DMS79 (cell line): ENCODE measurements around the gene DBP.
"Not testable (repeated sequence)": the region's sequence is repeated elsewhere in the genome, so short reads cannot be mapped to it uniquely, and the experiment has no call there.

Source experiments
- DNase-seq: peaks from one replicate; lab custom pipeline; 2025; lab: John Stamatoyannopoulos, UW

The DBP gene

DNA sequence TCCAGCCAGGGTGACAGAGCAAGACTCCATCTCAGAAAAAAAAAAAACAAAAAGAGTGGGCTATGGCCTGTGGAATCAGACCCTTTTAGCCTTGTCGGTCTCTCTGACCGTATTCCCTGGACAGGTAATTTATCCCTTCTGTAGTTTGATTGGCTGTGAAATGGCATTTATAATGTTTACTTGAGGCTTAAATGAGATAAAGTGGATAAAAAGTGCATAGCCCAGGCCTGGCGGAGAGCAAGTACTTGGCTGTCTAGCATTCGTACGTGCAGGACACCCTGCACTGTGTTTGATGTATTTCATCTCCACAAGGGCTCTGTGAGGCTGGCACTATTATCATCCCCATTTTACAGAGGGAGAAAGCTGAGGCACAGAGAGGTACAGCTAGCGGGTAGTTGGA, 28.6 kb upstream of the DBP start:
- no peak for DNase-seq

DNA sequence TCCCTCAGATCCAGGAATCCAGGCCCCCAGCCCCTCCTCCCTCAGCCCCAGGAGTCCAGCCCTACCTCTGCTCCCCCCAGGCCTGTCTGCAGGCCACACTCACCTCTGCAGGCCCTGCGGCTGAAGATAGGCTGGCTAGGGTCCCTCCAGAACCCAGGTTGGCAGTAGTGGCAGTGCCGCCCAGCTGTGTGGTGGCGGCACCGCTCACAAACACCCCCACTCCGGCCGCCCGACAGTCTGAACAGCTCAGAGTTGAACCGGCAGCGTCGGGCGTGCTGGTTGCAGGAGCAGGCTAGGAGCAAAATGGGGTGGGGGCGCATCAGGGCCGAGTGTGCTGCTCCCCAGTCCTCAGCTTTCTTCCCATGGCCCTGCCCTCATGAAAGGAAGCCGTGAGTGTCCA, 27.3 kb upstream of the DBP start:
- no peak for DNase-seq

DNA sequence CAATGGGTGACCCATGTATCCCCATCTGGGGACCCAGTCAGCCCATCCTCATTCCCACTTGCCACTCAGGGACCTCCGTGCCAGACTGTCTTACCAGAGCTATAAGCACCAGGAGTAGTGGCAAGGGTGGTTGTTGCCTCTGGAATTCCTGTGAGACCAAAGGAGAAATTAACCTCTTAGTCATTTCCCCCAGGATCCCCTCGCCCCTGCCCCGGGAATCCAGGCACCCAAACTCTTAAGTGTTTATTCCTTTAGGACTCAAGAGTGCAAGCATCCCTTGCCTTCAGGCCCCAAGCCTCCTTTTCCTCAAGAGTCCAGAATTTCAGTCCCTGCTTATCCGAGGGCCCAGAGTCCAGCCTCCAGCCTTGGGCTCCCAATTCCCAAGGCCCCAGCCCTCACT, 26.5 kb upstream of the DBP start:
- DNase-seq, result no peak

DNA sequence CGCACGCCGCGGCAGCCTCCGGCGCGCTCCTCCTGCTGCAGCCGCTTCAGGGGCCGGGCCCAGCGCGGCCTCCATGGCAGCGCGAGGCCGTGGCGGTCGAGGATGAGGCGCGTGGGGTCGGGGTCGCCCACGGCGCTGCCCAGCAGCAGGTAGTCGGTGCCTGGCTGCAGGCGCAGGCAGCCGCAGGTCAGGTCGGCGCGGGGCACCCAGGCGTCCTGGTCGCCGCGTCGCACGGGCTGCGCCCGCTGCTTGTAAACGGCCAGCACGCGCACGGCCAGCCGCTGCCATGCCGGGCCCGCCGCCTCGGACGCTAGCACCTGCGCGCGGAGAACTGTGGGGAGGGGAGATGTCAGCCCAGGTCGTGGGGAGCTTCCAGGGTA, 24.5 kb upstream of the DBP start:
- DNase-seq, result no peak

DNA sequence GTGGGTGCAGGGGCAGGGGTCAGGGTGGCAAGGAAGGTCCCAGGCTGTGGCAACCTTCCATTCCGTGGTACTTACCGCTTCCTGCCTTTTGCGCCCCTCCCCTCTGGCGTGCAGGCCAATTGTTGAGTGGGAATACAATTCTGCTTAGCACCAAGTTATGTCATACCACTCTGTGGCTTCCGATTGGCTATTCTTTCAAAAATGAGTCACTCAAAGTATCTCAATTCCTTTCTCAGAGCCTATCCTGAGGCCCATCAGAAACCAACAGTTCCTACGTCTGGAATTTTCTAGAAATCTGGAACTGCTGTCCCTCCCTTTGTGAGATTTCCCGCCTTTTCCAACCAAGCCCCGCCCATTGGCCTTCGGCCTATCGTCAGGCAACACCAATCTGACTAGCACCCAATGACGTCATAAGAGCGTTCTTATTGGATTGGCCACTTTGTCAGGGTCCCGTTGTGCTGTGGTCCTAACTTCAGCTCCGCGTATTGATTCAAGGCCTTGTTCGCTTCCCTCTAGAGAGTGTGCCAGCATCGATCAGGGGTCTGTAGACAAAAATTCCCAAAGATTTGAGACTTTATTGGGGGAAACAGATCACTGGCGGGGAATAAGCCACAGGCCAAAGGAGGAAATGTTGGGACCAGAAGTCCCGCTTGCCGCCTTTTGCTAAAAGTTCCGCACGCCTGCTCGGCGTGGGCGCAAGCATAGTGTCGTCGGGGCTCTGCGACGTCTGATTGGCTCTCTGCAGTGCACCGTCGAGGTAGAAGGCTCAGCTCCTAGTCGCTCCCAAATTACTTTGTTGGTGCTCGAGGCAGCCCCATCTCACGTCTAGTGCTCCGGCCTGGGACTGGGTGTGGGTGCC, 23.9 kb upstream of the DBP start:
- no peak for DNase-seq

DNA sequence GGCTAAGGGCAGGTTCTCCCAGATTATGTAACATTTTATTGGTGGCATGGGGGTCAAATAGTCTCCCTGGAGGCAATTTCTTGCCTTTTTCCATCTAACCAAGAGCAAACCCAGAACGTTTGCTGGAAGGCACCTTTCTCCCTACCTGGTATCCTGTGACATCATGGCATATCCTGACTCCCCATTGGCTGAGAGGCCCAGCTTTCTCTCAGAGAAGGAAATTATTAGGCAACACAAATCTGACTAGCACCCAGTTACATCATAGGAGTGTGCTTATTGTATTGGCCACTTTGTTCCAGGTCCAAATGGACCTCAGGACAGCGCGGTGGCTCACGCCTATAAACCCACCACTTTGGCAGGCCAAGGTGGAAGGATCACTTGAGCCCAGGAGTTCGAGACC, 22.6 kb upstream of the DBP start:
- DNase-seq, result no peak

DNA sequence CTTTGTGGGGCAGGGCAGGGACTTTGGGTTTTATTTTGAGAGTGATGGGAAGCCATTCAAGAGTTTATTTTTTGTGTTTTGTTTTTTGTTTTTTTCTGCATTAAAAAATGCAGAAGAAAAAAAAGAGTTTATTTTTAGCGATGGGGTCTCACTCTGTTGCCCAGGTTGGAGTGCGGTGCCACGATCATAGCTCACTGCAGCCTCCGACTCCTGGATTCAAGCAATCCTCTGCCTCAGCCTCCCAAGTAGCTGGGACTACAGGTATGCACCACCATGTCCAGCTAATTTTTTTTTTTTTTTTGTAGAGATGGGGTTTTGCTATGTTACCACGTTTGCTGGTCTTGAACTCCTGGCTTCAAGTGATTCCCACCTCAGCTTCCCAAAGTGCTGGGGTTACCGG, 21.3 kb upstream of the DBP start:
- DNase-seq, result no peak

DNA sequence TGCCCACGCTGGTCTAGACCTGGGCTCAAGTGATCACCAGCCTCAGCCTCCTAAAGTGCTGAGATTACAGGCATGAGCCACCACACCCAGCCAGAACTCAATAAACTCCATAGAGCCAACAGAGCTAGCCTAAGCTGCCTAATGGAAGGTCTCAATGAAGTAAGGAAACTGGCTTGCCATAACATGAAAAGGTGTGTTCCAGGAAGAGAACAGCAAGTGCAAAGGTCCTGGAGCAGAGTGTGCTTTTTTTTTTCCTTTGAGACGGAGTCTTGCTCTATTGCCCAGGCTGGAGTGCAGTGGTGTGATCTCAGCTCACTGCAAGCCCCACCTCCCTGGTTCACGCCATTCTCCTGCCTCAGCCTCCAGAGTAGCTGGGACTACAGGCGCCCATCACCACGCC, 20.6 kb upstream of the DBP start:
- DNase-seq, result not testable (repeated sequence)

DNA sequence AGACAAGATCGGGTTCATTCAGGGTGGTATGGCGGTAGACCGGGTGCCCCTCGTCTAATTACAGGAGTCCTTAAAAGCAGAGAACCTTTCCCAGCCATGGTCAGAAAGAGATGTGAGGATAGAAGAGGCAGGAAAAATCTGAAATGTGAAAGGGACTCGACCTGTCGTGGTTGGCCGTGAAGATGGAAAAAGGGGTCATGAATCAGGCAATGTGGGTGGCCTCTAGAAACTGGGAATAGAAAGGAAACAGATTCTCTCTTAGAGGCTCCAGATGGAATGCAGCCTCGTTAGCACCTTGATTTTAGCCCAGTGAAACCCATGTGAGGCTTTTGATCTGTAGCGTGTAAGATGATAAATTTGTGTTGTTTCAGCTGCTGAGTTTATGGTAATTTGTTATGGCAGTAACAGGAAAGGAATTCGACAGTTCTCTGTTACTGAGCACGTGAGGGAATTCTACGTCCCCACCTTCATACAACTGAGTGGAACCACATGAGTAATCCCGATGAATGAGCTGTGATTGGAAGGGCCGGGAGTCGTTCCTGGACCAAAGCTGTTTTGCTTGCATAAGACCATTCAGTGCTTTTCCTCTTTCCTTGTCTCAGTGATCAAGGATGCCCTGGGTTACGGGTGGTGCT, 19.8 kb upstream of the DBP start:
- DNase-seq, result no peak

DNA sequence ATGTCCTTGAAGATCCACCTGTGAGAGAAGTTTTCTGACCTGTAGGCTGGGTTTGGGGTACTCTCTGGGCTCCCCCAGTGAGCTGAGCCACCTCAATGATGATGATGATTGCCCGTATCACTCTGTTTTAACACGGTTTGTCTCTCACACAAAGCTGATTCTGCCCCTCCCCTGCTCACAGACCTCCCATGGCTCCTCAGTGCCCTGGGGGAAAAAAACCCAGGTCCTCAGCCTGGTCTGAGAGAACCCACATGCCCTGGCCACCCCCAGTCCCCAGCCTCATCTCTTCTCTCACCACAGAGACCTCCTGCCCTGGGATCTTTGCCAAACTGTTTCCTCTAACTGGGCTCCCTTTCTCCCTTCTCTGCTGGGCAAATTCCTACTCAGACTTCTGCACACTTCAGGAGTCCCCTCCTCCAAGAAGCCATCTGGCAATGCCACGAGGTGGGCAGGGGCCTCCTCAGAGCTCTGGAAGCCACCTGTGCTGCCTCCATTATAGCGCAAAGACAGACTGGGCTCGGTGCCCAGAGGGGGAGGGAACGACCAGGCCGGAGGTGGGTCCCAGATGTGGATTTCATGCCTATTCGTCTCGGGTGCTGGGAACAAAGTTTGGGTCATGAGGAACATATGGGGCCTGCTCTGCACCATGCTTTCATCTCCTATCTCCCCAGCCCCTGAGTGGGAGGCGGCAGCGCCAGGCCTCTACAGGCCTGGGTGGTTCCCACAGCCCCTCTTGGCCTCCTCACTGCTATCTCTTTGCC, 17.3 kb upstream of the DBP start:
- DNase-seq, result no peak

DNA sequence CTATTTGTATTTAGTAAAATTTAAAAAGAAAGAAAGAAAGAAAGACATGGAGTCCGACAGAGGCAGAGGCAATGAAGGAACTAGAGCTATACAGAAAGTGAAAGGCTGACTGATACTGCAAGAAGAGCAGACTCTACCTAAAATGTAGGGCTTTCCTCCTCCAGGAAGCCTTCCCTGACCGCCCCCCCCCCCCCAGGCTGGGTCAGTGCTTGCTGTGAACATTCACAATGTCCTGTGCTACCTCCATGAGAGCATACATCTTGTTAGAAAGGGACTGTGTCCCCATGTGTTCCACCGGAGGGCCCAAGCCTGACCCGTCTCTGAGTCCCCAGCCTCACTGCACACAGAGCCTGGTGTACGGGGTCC, 14.5 kb upstream of the DBP start:
- no peak for DNase-seq

DNA sequence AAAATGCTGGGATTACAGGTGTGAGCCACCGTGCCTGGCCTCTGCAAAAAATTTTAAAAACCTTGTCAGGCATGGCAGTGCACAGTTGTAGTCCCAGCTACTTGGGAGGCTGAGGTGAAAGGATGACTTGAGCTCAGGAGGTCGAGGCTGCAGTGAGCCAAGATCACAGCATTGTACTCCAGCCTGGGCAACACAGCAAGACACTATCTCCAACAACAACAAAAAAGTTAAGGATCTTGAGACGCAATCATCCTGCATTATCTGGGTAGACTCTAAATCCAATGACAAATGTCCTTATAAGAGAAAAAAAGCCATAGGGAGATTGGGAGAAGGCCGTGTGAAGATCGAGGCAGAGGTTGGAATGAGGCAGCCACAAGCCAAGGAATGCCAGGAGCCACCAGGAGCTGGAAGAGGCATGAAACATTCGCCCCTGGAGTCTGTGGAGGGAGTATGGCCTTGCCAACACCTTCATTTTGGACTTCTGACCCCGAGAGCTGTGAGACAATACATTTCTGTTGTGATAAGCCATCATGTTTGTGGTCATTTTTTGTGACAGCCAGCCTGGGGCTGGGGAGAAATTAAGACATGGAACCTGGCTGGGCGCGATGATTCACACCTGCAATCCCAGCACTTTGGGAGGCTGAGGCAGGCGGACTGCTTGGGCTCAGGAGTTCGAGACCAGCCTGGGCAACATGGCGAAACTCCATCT, 13.9 kb upstream of the DBP start:
- DNase-seq, result no peak

DNA sequence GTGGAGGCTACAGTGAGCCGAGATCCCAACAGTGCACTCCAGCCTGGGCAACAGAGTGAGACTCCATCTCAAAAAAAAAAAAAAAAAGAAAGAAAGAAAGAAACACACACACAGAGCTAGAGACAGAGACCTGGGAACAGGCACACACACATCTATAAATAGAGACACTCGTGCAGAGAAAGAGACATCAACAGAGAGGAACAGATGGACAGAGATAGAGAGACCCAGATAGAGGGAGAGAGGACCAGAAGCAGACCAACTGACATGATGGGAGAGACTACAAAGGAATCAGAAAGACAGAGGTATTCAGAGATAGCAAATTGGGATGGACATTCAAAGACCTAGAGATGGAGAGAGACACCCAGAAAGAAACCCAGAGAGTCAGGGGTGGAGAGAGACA, 11.0 kb upstream of the DBP start:
- no peak for DNase-seq

DNA sequence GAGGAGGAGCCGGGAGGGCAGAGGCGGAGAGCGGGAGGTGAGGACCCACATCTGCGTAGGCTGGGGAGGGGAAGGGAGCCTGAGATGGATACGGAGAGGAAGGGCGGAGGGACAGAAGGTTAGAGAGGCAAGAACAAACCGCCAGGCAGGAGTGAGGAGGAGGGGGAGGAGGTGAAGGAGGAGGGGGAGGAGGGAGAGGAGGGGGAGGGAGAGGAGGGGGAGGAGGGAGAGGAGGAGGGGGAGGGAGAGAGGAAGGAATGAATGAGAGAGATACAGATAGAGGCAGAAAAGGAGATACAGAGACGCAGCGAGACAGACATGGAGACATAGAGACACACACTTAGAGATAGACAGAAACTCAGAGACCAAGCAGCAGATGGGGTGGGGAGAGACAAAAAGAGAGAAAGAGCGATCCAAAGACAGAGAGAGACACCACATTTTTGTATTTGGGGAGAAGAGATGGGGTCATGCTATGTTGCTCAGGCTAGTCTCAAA, 9.6 kb upstream of the DBP start:
- DNase-seq, result no peak

DNA sequence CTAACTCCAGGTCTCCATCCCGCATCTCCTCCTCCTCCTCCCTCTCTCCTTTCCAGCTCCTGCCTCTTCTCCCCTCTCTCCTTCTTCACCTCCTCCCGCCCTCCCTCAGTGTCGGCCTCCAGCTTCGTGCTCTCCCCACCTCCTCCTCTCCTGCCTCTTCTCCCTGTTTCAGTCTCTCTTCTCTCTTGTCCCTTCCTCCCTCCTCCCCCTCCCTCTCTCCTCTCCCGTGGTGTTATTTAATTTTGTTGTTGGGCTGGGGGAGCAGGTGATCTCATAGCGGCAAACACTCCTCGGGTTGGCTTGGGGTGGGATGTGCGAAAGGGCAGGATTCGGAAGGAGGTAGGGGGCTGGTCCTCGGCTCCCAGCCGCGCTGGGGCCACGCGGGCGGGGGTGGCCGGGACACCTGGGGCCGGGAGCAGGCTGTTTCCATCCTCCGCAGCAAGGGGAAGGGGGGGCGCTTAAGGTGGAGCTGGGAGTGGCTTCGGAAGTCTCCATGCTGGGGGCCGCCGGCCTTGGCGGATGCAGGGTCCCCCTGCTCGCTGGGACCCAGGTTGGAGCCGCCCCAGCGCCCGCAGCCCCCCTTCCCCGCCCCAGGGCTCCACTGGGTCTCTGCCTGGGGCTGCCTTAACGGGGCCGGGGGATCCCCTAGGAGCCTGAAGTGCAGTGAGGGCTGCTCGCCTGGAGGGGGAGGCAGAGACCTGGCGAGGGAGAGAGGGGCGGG, 9.0 kb upstream of the DBP start, which contains the start of gene CA11:
TSS of gene CA11 (minus strand) at position 187 of the 721 bp plus-strand sequence. CDS start 555 bp downstream, outside the sequence.
- peak; percentile 78 for DNase-seq

DNA sequence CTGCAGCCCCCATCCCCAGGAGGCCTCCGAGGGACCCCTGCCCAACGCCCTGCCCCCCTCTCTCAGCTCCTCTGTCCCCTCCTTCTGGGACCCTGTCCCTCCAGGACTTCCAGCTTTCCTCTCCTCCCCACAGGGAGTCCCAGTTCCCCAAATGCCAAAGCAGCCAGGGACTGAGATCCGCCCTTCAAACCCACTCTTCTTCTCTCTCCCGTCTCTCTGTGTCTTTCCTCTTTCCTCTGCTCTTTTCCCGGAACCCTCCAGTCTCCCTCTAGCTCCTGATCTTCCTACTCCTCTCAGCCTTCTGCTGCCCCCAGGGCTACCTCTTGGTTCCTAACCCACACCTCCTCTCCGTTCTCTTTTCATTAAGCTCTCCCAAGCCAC, 8.4 kb upstream of the DBP start:
- no peak for DNase-seq

DNA sequence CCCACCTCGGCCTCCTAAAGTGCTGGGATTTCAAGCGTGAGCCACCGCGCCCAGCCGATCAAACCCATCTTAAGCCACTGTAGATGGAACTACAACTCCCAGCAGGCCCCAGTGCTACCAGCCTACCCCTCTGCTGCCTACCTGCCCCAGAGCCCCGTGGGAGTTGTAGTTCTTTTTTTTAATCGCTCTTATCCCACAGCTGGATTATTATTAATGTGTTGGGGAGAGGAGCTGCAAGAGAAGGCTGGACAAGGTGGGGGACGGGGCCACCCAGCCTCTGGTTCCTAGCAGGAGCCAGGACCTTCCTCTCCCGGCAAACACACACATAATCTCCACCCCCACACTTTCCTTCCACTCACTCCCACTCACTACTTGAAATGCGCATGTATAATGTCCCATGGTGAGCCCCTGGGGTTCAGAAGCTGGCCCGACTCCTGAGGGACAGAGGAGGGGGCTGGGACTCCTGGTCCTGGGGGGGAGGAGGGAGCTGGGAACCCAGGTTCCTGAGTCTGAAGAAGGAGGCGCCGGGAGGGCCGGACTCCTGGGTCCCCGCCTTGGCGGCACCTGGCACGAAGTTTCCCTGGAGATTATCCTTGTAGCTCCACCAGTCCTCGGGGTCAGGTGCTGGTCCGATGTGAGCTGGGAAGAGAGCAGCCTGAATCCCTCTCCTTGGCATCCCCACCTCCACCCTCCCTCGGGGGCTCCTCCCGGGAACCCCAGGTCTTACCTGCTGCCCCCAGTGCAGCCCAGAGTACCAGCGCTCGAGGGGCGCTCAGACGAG, 7.8 kb upstream of the DBP start:
- peak; percentile 73 for DNase-seq

DNA sequence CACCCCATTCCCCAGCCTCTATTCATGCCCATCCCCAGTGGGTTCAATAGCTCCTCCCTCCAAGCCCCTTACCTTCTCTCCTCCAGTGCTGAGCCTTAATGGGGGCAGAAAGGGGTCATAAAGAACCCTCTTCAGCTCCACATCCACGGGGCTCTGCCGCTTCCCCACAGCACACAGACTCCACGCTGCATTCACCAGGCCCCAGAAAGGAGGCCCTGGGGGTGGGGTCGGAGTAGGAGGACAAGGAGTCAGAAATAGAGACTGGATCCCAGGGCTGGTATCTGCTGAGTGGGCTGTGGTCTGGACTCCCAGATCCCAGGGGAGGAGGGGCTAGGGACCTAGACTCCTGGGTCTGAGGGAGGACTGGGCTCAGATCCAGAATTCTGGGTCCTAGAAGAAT, 7.2 kb upstream of the DBP start:
- no peak for DNase-seq

DNA sequence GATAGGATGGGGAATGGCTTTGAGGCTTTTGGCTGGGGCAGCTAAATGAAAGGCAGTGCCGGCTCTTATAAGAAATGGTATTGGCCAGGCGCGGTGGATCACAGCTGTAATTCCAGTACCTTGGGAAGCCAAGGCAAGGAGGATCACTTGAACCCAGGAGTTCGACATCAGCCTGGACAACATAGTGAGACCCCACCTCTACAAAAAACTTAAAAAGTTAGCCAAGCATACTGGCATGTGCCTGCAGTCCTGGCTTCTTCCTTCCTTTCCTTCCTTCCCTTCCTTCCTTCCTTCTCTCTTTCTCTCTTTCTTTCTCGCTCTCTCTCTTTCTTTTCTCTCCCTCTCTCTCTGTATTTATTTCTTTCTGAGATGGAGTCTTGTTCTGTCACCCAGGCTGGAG, 5.7 kb upstream of the DBP start:
- DNase-seq, result no peak

DNA sequence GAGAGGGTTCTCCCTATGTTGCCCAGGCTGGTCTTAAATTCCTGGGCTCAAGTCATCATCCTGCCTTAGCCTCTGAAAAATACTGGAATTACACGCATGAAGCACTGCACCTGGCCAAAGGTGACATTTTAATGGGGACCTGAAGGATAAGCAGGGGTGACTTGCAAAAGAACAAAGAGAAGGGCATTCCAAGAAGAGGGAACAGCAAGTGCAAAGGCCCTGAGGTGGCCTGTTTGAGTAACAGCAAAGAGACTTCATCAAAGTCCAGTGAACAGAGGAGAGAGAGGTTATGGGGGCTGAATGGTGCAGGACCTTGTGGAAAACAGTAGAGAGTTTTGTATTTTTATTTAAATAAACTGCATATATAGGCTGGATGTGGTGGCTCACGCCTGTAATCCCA, 4.7 kb upstream of the DBP start:
- DNase-seq, result no peak
